HG03457 (cell line): Measurements from ENCODE around the gene GKN1.

Experiments used
- ATAC-seq: cut with Tn5 transposase; IDR thresholded peaks from one replicate; pipeline ENCODE4 v1.9.1; 2021; ENCODE audit warnings: moderate number of reproducible peaks; ENCODE audit not compliant: unreplicated experiment

GKN1 gene, protein sequence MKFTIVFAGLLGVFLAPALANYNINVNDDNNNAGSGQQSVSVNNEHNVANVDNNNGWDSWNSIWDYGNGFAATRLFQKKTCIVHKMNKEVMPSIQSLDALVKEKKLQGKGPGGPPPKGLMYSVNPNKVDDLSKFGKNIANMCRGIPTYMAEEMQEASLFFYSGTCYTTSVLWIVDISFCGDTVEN

DNA sequence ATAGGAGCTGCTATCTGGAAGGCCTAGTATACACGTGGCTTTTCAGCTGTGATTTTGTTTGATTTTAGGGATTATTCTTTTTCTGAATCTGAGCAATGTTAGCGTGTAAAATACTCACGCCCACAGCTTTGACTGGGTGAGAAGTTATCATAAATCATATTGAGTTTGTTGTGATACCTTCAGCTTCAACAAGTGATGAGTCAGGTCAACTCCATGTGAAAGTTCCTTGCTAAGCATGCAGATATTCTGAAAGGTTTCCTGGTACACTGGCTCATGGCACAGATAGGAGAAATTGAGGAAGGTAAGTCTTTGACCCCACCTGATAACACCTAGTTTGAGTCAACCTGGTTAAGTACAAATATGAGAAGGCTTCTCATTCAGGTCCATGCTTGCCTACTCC is at the start of gene GKN1:
GKN1 (plus strand) TSS at position 386 of the 400 bp plus-strand sequence. CDS start 42 bp downstream, outside the sequence.
- ATAC-seq, result no peak

DNA sequence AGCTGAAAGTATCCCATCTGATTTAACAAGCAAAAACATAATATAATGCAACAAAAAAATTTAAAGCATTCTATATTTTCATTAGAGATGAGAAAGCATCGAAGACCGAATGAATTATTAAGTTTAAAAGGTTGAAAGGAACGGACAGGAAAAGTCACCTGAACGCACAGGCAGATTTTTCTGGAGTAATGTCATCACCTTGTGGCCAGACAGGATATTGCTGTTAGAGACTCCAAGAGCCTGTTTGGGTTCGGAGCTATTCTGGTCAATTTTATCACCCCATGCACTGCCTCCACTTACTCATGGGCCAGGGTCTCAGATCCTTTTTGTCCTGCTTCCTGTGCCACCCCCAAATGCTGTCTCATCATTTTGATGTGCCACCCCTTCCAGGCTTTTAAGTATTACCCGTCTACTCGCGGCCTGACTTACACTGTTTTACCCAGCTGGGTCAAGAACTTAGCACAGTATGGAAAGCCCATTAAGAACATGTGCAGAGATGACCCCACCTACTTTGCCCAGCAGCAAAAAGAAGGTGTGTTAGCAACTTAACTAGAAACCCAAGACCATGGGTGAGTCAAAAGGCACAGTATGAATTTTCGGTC is 49.0 kb upstream of the GKN1 start:
- no peak for ATAC-seq

DNA sequence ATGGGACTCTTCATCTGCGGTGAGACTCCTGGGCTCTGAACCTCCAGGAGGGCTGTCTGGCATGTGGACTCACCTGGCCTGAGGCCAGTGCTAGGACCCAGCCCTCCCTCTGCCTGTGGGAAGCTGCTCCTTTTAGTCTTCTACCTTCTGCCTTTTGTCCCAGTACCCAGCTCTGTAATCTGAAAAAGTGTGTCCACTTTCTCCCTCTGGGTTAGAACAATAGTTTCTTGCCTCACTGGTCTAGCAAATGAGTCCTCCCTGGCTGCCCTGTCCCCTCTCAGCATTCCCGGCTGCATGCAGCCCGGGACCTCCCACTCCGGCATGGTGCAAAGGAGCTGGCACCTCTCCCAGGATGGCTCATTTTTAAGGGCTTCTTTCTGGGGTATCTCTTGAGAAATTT is 47.6 kb upstream of the GKN1 start:
- no peak for ATAC-seq

DNA sequence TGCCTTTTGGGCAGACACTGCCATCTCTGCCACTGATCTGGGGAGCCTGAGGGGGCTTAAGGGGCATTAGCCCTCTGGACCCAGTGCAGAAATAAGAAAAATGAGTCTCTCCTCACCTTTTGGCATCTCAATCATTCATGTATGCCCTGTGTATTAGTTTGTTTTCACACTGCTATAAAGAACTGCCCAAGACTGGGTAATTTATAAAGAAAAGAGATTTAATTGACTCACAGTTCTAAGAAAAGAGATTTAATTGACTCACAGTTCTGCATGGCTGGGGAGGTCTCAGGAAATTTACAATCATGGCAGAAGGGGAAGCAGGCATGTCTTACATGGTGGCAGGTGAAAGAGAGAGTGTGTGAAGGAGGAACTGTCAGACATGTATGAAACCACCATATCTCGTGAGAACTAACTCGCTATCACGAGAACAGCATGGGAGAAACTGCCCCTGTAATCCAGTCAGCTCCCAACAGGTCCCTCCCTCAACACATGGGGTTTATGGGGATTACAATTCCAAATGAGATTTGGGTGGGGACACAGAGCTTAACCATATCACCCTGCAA is 43.2 kb upstream of the GKN1 start:
- no peak for ATAC-seq

DNA sequence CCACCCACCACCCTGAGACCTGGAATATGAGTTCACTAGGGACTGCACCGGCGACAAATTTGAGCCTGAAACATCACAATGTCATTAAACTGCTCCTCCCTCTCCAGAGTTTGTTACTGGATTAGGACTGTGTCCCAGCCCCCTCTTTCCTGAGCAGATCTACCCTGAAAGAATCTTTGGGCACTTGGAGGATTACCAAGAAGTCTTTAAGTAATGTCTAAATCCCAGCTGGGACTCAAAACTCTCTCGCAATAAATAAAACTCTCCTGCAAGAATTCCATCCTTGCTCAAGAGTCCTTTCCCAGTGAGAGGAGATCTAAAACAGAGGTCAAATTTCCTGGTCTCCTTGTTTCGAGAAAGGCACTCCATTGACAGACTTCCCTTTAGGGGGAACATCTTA is 42.6 kb upstream of the GKN1 start:
- no peak for ATAC-seq

DNA sequence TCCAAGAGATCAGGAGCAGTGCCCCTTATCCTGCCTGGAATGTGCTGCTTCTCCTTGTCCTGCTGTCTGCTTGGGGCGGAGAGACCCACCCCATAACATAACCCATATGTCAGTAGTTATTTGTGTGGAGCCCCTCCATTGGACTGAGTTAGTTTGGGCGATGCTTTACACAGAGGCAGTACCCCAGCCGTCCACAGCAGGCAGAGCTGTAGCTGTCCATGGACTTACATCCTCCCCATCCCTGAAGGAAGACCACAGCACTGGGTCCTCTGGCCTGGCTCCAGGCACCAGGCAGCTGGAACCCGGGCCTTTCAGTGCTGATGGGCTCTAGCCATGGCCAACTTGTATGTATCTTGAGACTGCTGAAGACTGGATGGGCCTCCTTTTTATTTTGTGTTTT is 42.0 kb upstream of the GKN1 start:
- no peak for ATAC-seq

DNA sequence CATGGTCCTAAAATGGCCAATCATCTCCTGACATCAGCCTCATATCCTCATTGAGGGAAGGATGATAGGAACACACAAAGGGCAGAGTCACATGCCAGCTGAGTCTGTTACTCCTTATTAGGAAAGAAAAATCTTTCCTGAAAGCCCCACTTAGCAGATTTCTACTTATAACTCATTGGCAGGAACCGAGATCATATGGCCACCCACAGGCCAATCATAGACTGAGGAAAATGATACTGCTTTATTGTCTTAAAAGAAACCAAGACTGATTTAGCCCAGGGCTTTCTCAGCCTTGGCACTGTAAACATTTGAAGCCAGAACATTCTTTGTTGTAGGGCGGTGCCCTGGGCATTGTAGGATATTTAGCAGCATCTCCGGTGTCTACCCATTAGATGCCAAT is 40.4 kb upstream of the GKN1 start:
- no peak for ATAC-seq

DNA sequence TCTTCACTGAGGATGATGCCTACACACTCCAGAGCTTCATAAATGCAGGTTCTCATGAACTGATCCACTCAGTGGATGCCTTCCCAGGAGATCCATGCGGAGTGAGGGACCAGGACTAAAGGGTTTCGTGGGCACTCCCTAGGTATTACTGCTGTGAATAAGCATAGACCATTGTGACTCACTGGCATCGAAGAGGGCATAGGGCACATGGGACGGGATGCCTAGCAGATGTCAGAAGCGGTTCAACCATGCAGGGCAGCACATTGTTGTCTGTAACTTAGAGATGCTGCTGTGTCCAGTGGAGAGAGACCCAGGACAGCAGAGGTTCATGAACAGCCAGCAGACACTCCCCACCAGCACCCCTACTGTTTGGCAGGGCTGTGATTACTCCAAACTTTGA is 39.0 kb upstream of the GKN1 start:
- no peak for ATAC-seq

DNA sequence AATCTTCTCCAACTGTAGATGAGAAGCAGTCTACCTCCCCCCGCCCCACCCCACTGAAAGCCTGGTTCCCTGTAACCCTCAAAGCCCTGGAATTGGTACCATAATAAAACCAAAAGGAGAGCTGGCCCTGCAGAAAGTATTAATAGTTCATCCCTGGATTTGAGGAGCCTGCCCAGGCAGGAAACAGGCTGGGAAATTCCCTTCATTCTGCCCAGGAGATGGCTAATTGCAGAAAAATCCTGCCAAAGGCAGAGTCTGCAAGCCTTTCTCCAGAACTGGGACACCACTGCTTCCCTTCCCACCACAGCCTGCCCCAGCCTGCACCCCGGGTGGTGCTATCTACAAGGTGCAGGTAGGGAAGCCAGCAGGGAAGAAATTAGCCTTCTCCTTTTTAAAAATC is 38.0 kb upstream of the GKN1 start:
- ATAC-seq, result no peak

DNA sequence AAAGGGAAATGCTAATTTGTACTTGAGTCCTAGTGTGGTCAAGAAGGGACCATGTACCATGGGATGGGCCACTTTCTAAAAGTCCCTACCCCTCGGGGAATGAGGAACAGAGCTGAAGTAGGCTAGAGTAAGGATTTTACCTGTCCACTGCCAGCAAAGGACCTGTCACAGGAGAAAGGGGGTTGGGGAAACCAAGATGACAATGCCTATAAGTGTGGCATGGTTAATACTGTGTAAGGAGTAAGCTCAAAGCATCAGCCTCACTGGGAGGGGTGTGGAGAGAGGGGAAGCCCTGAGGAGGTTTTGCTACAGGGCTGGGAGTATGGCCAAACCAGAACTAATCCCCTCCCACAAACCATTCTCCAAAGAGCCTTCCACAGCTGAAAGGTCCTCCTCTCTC is 37.5 kb upstream of the GKN1 start:
- ATAC-seq, result no peak

DNA sequence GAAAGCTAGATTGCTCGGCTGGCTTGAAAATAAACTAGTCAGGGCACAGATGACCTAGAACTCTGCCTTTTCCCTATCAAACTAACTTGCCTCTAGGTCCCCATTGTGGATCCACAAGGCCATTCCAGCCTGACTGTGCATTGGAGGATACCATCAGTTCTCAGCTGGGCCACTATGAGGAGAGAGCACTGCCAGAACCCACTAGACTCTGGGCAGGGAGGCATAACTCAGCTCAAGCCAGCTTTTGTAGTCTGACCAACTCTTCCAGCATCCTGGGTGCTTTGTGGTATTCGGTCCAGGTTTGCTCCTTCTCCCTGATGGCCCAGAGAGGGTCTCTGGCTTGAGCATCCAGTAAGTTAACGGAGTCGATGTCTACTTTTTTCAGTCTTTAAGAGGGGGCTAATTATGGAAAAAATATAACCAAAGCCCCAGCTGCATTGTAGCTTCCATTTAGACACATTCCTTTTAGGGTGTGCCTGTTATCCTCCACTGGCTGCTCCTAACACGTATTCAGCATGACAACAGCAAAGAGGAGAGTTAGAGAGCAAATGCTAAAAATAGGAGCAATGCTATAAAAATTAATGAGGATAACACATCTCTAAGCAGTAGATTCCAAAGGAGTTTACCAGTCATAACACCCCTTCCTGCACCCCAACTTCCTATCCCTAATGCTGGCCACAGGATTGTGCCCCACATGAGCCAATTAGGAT is 36.9 kb upstream of the GKN1 start:
- ATAC-seq, result no peak

DNA sequence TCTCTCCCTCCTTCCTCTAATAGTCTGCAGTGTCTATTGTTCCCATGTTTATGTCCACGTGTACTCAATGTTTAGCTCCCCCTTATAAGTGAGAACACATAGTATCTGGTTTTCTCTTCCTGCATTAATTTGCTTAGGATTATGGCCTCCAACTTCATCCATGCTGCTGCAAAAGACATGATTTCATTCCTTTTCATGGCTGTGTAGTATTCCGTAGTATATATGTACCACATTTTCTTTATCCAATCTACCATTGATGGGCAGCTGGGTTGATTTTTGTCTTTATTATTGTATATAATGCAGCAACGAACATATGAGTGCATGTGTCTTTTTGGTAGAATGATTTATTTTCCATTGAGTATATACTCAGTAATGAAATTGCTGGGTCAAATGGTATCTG is 35.5 kb upstream of the GKN1 start:
- no peak for ATAC-seq

DNA sequence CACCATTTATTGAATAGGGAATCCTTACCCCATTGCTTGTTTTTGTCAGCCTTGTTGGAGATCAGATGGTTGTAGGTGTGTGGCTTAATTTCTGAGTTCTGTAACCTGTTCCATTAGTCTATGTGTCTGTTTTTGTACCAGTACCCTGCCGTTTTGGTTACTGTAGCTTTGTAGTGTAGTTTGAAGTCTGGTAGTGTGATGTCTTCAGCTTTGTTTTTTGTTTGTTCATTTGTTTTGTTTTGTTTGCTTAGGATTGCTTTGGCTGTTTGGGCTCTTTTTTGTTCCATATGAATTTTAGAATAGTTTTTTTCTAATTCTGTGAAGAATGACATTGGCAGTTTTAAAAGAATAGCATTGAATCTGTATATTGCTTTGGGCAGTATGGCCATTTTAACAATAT is 34.5 kb upstream of the GKN1 start:
- ATAC-seq, result no peak

DNA sequence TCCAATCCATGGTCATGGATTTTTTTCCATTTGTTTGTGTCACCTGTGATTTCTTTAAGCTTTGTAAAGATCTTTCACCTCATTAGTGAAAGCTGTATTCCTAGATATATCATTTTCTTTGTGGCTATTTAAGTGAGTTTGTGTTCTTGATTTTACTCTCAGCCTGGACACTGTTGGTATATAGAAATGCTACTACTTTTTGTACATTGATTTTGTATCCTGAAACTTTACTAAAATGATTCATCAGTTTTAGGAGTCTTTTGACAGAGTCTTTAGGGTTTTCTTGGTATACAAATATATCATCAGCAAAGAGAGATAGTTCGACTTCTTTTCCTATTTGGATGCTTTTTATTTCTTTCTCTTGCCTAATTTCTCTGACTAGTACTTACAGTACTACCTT is 34.1 kb upstream of the GKN1 start:
- ATAC-seq, result no peak

DNA sequence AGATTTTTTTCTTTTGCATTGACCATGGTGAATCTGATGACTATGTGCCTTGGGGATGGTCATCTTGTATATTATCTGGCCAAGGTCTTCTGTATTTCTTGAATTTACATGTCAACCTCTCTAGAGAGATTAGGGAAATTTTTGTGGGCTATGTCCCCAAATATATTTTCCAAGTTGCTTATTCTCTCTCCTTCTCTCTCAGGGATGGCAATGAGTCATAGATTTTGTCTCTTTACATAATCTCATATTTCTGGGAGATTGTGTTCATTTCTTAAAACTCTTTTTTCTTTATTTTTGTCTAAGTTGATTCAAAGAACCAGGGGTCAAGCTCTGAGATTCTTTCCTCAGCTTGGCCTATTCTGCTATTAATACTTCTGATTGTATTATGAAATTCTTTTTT is 31.6 kb upstream of the GKN1 start:
- no peak for ATAC-seq

DNA sequence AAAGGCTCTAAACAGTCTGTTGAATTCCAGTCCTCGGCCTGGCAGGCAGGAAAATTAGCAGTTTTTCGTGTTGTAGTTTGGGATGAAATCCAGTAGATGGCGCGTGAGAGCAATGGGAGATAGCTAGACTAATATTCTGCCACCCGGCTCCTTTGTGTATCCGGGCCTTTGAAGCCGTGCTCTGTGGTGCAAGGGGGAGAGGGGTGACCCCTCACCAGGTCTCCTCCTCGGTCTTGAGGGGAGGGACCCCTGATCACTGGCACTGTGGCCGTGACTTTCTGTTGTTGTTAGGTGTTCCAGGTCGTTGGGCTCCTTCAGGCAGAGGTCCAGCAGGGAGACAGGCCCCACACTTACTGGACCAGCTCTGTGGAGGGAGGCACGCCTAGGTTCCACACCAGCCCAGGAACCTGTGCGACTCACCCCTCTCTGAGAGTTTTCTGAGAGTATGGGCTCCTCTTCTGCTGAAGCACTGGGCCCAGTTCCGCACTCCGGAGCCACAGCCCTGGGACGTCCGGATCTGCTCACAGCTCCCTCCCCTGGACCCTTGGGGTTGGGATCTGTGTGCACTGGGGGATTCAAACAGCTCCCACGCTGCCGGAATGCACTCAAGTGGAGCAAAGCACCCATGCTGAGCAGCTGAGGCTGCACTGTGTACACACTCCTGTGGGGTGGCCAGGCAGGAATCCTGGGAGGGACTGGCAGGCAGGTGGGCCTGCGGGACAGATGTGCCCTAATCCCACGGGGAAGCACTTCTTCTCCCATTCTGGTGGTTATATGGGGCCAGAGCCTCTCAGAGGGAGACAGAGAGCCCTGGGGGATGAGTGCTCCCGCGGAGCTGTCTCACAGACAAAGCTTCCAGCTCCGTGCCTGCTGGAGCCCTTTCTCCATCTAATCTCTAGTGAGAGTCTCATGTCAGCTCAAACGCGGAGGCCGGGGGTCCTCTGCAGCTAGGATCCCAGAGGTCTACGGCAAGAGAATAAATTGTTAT is 30.6 kb upstream of the GKN1 start:
- no peak for ATAC-seq

DNA sequence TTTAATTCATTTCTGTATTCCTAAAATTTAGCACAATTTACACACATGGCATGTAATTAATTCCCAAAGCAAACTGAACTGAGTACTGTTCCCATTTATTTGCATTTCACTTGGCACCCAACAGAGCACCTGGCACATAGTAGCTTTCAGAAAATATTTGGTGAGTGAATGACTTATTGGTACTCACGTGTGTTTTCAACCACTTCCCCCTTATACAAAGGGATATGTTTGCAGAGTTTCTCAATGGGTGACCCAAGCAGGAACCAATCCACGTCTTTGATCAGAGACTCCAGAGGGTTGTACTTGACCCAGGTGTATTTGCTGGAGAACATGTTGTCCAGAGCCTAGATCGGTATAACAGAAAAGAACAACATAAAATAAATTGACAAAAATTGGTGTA is 28.3 kb upstream of the GKN1 start:
- ATAC-seq, result no peak

DNA sequence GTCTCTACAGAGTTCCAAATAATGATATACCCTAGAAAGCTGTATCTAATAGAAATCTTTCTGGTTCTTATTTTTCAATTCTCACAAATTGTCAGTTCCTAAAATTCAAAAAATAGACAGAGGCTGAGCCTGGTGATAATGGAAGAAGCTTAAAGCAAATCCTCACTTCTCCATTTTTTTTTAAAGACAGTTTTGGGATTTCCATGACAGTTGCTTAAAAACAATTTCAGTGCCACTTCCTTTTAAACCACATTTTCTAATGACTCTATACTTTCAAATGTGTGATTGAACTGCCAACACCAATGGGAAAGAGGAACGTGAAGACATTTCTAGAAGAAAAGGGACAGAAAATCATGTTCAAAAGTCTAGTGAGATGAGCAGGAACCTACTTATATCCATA is 25.7 kb upstream of the GKN1 start:
- ATAC-seq, result no peak

DNA sequence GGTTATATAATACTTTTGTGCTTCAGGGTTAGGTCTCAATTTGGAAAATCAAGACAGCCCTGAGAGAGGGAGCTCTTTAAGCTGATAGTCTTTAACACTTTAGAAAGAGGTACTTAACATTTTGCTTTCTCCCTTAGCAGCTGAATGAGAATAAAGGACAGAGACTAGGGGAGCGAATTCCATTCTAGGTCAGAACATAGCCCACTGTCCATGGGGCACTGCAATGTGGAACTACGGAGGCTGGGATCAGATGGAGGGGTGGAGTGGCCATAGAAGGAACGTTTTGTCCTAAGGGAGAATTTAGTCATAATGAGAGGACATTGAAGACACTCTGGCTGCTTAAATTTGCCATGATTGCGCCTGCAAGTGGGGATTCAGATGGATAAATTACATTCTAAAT is 22.5 kb upstream of the GKN1 start:
- no peak for ATAC-seq

DNA sequence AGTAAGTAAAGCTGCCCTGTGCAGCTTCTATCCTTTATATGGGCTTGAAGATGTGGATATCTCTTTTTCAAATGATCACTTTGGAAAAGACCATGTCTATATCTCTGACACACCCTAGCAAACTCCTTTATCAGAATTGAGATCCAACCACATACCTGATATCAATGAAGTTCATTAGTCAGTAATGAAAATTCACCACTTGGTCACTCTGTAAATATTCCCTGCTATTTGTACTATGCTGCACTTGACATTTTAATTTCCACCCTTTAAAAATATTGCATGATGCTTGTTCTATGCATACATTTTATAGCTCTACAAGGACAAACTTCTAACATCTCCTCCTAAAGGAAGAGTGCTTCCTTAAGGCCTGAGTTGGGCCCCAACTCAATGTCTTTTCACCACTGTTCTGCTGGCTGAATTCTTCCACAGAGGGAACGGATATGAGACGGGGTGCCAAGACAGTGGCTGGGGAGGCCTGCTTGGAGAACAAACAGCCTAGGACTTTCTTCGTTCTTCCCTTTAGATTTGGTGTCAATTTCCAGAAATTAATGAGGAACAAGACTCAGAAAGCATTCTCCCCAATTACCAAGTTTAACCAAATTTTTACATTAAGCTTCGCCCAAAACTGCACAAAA is 21.4 kb upstream of the GKN1 start, which contains the start of gene GKN2:
GKN2 (minus strand) TSS at position 7 of the 635 bp plus-strand sequence. CDS start 32 bp downstream, outside the sequence.
- no peak for ATAC-seq
